Effector memory CD8-positive, alpha-beta T cell (primary cell): ENCODE data around the gene GCK.
A peak's percentile ranks its signal among the peaks of the same experiment; 100 is the strongest.
"Not testable (repeated sequence)": the region's sequence is repeated elsewhere in the genome, so short reads cannot be mapped to it uniquely, and the experiment has no call there.

Experiments
- ATAC-seq: fragments of 150-1000 bp; cut with Tn5 transposase; replicated peaks from 2 replicates; pipeline ENCODE4 v1.10.0; 2021; ENCODE audit warnings: mild to moderate bottlenecking, moderate library complexity
- DNase-seq, 3 experiments: peaks; one replicate each; pipeline ENCODE4 v3.0.0; 2021
- H3K27ac Mint-ChIP-seq, 2 donors: one replicate each; pipeline ENCODE4 v1.8.0; 2022; ENCODE audit warnings: mild to moderate bottlenecking in 2 of 2, mixed read lengths in 2 of 2, moderate library complexity in 2 of 2
- H3K27me3 Mint-ChIP-seq, 2 donors: one replicate each; pipeline ENCODE4 v1.8.0; 2022; ENCODE audit warnings: mixed read lengths in 2 of 2
- H3K36me3 Mint-ChIP-seq: one replicate; pipeline ENCODE4 v1.8.0; 2022; ENCODE audit warnings: mild to moderate bottlenecking, moderate library complexity, mixed read lengths; ENCODE audit not compliant: insufficient read depth
- H3K4me1 Mint-ChIP-seq, 2 donors: one replicate each; pipeline ENCODE4 v1.8.0; 2022; ENCODE audit warnings: low read depth in 2 of 2, mixed read lengths in 2 of 2
- H3K4me3 Mint-ChIP-seq, 2 donors: one replicate each; pipeline ENCODE4 v1.8.0; 2022; ENCODE audit warnings: mild to moderate bottlenecking in 2 of 2, mixed read lengths in 2 of 2, moderate library complexity in 2 of 2
- H3K9me3 Mint-ChIP-seq, 2 donors: one replicate each; pipeline ENCODE4 v1.8.0; 2022; ENCODE audit warnings: mixed read lengths in 2 of 2

The GCK gene

DNA sequence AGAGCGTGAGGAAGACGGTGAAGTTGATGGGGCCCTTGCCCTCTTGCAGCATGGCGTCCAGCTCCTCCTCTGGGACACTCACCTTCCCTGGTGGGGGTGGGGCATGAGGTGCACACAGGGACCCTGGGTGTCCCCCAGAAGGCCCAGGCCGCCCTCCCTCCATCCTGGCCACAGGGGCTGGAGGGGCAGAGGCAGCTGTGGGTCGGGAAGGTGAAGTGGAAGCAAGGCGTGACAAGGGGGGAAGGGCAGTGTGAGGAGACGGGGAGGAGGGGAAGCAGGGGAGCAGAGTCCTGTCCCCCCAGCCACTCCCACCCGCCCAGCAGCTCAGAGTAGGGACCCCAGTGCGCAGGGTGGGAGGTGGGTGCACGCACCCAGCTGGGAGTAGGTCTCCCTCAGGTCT, 48.9 kb downstream of the GCK start:
- H3K27me3 Mint-ChIP-seq = peaks cover 13 to 35% of the 10 kb centered on the region in 2 donors
- ATAC-seq (no peak), DNase-seq (no peak)
- peaks cover 0 to 4% of the 10 kb centered on the region in 2 donors for H3K4me1 Mint-ChIP-seq
- no peaks in the 10 kb centered on the region for H3K36me3 Mint-ChIP-seq
- no peak overlapping the region for H3K4me3 Mint-ChIP-seq
- H3K27ac Mint-ChIP-seq = peak overlapping the region in 1 of 2 donors; percentile 15
- no peaks in the 10 kb centered on the region for H3K9me3 Mint-ChIP-seq

DNA sequence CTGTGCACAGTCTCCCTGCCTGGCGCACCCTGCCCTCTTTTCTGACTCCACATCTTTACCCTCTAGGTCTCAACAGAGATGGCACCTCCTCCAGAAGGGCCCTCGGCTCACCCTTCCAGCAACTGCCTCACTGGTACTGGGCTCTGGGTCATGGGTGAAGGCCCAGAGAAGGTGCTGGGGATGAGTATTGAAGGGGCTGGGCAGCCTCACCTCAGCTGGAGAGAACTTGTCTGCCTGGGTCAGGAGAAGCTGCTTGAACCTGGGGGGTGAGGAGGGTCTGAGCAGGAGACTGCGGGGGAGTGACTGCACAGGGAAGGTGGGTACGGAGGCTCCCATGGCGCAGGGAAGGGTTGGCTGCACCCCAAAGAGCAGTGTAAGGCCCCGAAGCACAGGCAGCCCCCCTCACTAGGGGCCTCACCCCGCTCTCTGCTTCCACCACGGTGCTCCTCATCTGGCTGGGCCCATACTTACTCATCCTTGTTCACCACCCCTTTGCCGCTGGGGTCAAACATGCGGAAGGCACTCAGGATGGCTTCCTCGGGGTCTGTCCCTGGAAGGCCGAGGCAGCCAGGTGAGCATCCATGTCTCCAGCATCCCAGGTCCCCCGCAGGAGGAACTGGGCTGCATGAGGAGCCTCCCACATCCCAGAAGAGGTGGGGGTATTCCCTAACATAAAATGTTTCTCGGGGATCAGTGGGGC, 49.8 kb downstream of the GCK start:
- H3K27me3 Mint-ChIP-seq = peaks cover 13 to 31% of the 10 kb centered on the region in 2 donors
- H3K4me3 Mint-ChIP-seq = no peak overlapping the region
- no peaks in the 10 kb centered on the region for H3K4me1 Mint-ChIP-seq
- ATAC-seq = no peak
- no peak for DNase-seq
- no peaks in the 10 kb centered on the region for H3K9me3 Mint-ChIP-seq
- peak overlapping the region in 1 of 2 donors; percentile 15 for H3K27ac Mint-ChIP-seq
- H3K36me3 Mint-ChIP-seq = no peaks in the 10 kb centered on the region

GRCh38 chr7:44138698-44139097, 50.5 kb downstream of the GCK start:
- H3K27me3 Mint-ChIP-seq = peaks cover 13 to 31% of the 10 kb centered on the region in 2 donors
- DNase-seq (no peak), ATAC-seq (no peak)
- no peaks in the 10 kb centered on the region for H3K9me3 Mint-ChIP-seq
- H3K36me3 Mint-ChIP-seq = no peaks in the 10 kb centered on the region
- no peak overlapping the region for H3K27ac Mint-ChIP-seq
- H3K4me1 Mint-ChIP-seq = no peaks in the 10 kb centered on the region
- H3K4me3 Mint-ChIP-seq = no peak overlapping the region

DNA sequence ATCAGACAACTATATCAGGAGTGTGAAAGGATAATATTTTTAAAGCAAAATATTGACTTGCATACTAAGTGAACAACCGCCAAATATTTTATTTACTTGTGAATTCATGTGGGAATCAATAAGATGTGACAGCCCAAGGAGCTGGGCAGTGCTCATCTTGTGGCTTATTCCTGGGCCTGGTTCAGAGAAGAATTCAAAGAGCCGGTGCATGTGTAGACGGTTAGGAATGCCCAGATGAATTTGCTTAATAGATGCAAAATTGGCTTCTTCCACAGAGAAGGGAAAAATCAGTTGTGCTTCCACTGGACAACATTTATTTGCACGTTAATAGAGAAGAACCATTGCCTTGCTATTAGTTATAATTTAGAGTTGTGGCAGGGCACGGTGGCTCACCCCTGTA, 52.5 kb downstream of the GCK start:
- H3K36me3 Mint-ChIP-seq = no peaks in the 10 kb centered on the region
- DNase-seq = no peak
- H3K9me3 Mint-ChIP-seq = no peaks in the 10 kb centered on the region
- no peaks in the 10 kb centered on the region for H3K4me1 Mint-ChIP-seq
- H3K27me3 Mint-ChIP-seq = peaks cover 13 to 38% of the 10 kb centered on the region in 2 donors
- no peak for ATAC-seq
- H3K4me3 Mint-ChIP-seq = no peak overlapping the region
- H3K27ac Mint-ChIP-seq = no peak overlapping the region

GRCh38 chr7:44134943-44135628, 54.2 kb downstream of the GCK start:
- H3K4me3 Mint-ChIP-seq = no peak overlapping the region
- no peaks in the 10 kb centered on the region for H3K4me1 Mint-ChIP-seq
- no peaks in the 10 kb centered on the region for H3K36me3 Mint-ChIP-seq
- no peak for ATAC-seq
- no peaks in the 10 kb centered on the region for H3K9me3 Mint-ChIP-seq
- H3K27ac Mint-ChIP-seq = no peak overlapping the region
- DNase-seq = no peak
- H3K27me3 Mint-ChIP-seq = peaks cover 5 to 28% of the 10 kb centered on the region in 2 donors

DNA sequence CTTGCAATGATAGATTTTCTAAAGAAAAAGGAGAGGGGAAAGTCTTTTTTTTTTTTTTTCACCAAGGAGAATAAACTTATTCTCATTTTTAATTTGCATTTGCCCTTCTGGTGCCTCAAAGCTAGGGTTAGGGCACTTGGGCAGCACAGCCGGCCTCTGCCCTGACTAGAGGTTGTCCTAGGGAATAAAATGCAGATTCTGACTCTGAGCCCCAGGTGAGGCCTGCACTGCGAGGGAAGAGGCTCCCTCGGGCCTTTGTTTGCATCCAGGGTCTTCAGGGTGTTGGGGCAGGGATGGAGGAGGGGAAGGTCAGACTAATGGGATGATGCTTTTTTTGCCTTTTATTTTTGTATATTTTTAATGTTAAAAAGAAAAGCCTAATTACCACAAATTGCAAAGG, 55.9 kb downstream of the GCK start:
- H3K36me3 Mint-ChIP-seq = no peaks in the 10 kb centered on the region

GRCh38 chr7:44132039-44132438, 57.2 kb downstream of the GCK start:
- no peaks in the 10 kb centered on the region for H3K36me3 Mint-ChIP-seq
- ATAC-seq = no peak
- DNase-seq = no peak
- H3K4me3 Mint-ChIP-seq = no peak overlapping the region
- H3K27me3 Mint-ChIP-seq = peaks cover 0 to 8% of the 10 kb centered on the region in 2 donors
- peak overlapping the region in 1 of 2 donors; percentile 35 for H3K27ac Mint-ChIP-seq
- H3K9me3 Mint-ChIP-seq = no peaks in the 10 kb centered on the region
- H3K4me1 Mint-ChIP-seq = no peaks in the 10 kb centered on the region

More for the DNA sequence above, 55.9 kb downstream of the GCK start:
- Mint-ChIP-seq H3K9me3 (no peaks in the 10 kb centered on the region), H3K4me3 (no peak overlapping the region), H3K4me1 (no peaks in the 10 kb centered on the region), H3K27me3 (peaks cover 0 to 10% of the 10 kb centered on the region in 2 donors), H3K27ac (no peak overlapping the region)
- no peak for ATAC-seq
- no peak for DNase-seq

DNA sequence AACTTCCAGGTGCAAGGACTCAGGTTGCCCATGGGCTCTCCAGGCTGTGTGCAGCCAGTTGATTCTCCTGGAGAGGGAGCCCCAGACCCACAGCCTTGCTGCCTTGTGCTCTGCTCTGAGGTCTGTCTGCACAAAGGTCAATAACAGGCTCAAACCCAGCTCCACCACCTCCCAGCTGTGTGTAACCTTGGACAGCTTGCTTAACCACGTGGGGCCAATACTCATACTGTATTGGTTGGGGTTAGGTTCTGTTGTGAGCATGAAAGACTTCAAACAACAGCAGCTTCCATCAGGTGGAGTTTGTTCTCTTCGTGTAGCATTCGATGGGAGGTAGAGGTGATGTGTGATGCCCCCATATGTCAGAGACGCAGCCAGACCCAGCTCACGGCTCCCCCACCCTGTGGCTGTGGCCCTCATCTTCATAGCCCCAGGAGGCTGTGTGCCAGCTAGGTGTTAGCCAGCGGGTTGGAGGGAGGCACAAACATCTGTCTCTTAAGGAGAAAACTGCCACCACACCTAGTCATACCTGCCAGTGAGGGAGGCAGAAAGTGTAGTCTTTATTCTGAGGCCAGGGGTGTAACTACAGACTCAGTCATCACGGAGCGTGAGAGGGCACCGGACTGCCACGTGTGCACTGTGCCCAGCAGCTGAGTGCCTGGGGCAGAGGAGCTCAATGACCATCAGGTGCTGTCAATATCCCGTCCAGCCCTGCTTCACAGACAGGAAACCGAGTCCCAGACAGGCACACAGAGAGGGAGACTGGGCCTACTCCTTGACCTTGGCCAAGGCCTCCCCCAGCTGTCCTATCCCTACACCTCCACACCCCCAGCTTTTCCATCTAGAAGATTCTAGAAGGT, 57.8 kb downstream of the GCK start:
- Mint-ChIP-seq H3K36me3 (no peaks in the 10 kb centered on the region), H3K4me3 (no peak overlapping the region), H3K9me3 (no peaks in the 10 kb centered on the region), H3K4me1 (no peaks in the 10 kb centered on the region), H3K27me3 (peaks cover 0 to 8% of the 10 kb centered on the region in 2 donors), H3K27ac (peak overlapping the region in 1 of 2 donors; percentile 35)
- DNase-seq = no peak
- ATAC-seq = no peak

- H3K36me3 Mint-ChIP-seq = peaks cover 6% of the 10 kb centered on the region
- H3K27me3 Mint-ChIP-seq = peaks cover 0 to 8% of the 10 kb centered on the region in 2 donors
- H3K27ac Mint-ChIP-seq = no peak overlapping the region
- ATAC-seq (no peak), DNase-seq (no peak)
- no peak overlapping the region for H3K4me3 Mint-ChIP-seq
- no peaks in the 10 kb centered on the region for H3K9me3 Mint-ChIP-seq
- H3K4me1 Mint-ChIP-seq = peaks cover 3 to 4% of the 10 kb centered on the region in 2 donors
Observed at GRCh38 chr7:44128721-44129582, 60.3 kb downstream of the GCK start.

- Mint-ChIP-seq H3K9me3 (no peaks in the 10 kb centered on the region), H3K4me3 (no peak overlapping the region), H3K27me3 (peaks cover 0 to 5% of the 10 kb centered on the region in 2 donors), H3K27ac (peak overlapping the region in 1 of 2 donors; percentile 15), H3K4me1 (peaks cover 10 to 14% of the 10 kb centered on the region in 2 donors), H3K36me3 (peaks cover 15% of the 10 kb centered on the region)
- no peak for ATAC-seq
- DNase-seq = no peak
Observed at GRCh38 chr7:44127161-44127560, 62.1 kb downstream of the GCK start.

DNA sequence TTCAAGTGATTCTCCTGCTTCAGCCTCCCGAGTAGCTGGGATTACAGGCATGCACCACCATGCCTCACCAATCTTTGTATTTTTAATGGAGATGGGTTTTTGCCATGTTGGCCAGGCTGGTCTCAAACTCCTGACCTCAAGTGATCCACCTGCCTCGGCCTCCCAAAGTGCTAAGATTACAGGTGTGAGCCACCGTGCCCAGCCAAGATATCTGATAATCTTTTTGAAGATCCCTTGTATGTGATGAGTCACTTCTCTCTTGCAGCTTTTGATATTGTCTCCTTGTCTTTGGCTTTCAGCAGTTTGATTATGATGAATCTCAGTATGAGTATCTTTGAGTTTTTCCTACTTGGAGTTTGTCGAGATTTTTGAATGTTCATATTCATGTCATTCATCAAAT, 62.7 kb downstream of the GCK start:
- Mint-ChIP-seq H3K4me1 (peaks cover 11 to 14% of the 10 kb centered on the region in 2 donors), H3K36me3 (peaks cover 15% of the 10 kb centered on the region)
- H3K27me3 Mint-ChIP-seq, H3K27ac Mint-ChIP-seq, H3K9me3 Mint-ChIP-seq, H3K4me3 Mint-ChIP-seq, DNase-seq, ATAC-seq: not testable (repeated sequence)

GRCh38 chr7:44124822-44125202, 64.4 kb downstream of the GCK start:
- Mint-ChIP-seq H3K36me3 (peaks cover 15% of the 10 kb centered on the region), H3K9me3 (no peaks in the 10 kb centered on the region), H3K27me3 (no peaks in the 10 kb centered on the region), H3K4me3 (peak overlapping the region; percentile 87 to 97), H3K27ac (no peak overlapping the region), H3K4me1 (peaks cover 14% of the 10 kb centered on the region in 2 donors)
- ATAC-seq (no peak), DNase-seq (no peak)
